Upper lobe of left lung (tissue), 4 donors: Measurements from ENCODE around the gene EHMT1.

Experiments used
- CTCF ChIP-seq, 6 experiments: fragments of 450-650 bp in 4 of 6; fragments of 200-600 bp in 2 of 6; sonication (generic) in 2 of 6; IDR thresholded peaks; one replicate each; pipeline ENCODE4 v1.5.1; 2016 to 2019; ENCODE audit warnings: antibody characterized with exemption in 6 of 6
- POLR2A ChIP-seq, 4 donors: fragments of 450-650 bp; IDR thresholded peaks; one replicate each; pipeline ENCODE4 v1.5.1; 2016 to 2017; ENCODE audit warnings: antibody characterized with exemption in 4 of 4, mild to moderate bottlenecking in 2 of 4

DNA sequence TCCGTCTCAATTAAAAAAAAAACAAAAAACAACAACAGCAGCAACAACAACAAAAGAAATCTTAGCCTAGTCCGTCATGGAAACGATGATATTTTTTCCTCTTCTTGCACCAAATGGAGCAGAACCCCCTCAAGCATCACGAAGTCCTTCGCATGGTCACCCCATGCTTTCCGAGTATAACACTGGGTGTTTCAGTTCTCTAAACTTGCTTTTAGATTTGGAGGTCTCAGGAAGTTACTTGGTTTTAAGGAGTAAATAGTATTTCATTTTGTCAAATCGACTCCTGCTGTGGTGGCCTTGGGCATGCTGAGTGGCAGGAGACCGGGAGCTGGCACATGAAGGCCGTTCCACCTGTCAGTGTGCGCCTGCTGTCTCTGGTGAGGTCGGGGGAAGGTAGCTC is 140.3 kb downstream of the EHMT1 start:
- no peak for TF ChIP-seq POLR2A (IDR thresholded peaks at IDR 0.05)
- TF ChIP-seq CTCF (IDR thresholded peaks at IDR 0.05), result no peak
